Omental fat pad (tissue), 4 donors: ENCODE data around the gene GAS5. TPM values are rescaled to one million over a fixed set of nuclear protein-coding genes. Genes with fewer than 3 reads are reported as not detected.
"Not testable (repeated sequence)": the region's sequence is repeated elsewhere in the genome, so short reads cannot be mapped to it uniquely, and the experiment has no call there.

Experiments used
- ATAC-seq: fragments of 150-250 bp; one replicate; pipeline ENCODE4 v1.9.1; 2016; ENCODE audit warnings: mild to moderate bottlenecking, moderate library complexity; ENCODE audit not compliant: low FRiP score
- DNase-seq: peaks from one replicate; pipeline ENCODE4 v3.0.0-alpha.2; 2019; ENCODE audit warnings: low spot score
- total RNA-seq, 4 donors: library from RNA; depleted of rRNA; stranded (reverse); fragments of >200 nt; gene quantifications; one replicate each; pipeline ENCODE4 v1.1.0, GENCODE V29; 2016
- TF ChIP-seq, protein P1 (sequence below), 3 donors: fragments of 450-650 bp; IDR thresholded peaks; one replicate each; pipeline ENCODE4 v1.5.1; 2016 to 2017; ENCODE audit warnings: antibody characterized with exemption in 3 of 3, mild to moderate bottlenecking in 3 of 3, moderate library complexity in 2 of 3

Gene GAS5
- total RNA-seq, 4 donors from 2014 or later = 312 to 565 (median 443) TPM

DNA sequence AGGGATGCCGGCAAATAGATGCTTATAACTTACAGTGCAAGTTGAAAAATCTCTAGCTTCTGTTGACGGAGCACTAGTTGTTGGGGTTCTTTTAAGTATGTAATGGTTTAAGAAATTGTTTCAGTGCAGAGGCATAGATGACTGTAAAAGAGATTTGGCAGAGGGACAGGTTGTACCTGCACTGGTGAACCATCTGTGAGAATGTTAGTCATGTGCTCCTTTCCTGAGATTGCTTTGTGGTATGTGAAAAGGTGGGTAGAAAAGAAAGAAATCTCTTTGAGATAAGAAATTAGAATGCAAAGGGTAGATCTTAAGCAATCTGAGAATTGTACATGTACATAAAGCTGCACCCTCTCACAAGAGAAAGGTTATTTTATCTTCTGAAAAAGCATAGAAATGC lies 19.8 kb upstream of the GAS5 start:
- DNase-seq = no peak
- TF ChIP-seq, protein P1, sequence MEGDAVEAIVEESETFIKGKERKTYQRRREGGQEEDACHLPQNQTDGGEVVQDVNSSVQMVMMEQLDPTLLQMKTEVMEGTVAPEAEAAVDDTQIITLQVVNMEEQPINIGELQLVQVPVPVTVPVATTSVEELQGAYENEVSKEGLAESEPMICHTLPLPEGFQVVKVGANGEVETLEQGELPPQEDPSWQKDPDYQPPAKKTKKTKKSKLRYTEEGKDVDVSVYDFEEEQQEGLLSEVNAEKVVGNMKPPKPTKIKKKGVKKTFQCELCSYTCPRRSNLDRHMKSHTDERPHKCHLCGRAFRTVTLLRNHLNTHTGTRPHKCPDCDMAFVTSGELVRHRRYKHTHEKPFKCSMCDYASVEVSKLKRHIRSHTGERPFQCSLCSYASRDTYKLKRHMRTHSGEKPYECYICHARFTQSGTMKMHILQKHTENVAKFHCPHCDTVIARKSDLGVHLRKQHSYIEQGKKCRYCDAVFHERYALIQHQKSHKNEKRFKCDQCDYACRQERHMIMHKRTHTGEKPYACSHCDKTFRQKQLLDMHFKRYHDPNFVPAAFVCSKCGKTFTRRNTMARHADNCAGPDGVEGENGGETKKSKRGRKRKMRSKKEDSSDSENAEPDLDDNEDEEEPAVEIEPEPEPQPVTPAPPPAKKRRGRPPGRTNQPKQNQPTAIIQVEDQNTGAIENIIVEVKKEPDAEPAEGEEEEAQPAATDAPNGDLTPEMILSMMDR (IDR thresholded peaks at IDR 0.05) = no peak
- ATAC-seq = no peak

DNA sequence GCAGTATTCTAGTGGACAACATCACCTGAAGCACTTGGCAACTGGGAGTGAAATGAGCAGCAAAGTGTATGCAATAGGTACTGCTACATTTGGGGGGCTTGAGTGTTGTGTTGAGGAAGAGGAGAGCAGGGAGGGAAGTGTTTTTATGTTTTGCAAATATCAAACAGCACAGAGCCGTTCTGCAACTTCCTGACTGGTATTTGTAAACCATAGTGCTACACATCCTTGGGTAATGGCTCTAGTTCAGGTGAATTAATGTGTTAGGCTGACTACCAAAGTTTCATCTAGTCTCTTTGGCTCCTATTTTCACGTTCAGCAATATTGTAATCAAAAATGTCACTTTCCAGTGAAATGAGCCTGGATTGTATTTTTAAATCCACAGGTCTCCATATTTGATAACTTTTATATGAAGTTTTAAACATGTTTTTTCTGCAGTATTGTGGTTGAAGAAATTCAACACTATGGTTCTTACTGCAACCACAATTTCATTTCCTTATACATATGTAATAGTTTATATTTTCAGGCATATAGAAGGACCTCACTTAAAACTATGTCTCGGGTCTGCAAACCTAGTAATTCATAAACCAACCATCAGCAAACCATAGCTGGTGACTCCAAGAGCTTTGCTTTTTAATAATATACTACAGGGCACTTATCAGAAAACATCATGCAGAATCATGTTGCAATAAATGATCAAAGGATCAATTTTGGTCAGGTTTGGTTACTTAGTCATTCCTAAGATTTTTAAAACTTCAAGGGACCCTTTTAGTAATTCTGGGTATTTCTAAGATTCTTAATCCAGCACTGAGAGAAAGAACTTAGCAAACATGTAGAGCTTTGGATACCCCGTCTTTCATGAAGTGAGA lies 19.2 kb upstream of the GAS5 start:
- TF ChIP-seq, protein P1 (IDR thresholded peaks at IDR 0.05) = no peak
- ATAC-seq (no peak), DNase-seq (no peak)

DNA sequence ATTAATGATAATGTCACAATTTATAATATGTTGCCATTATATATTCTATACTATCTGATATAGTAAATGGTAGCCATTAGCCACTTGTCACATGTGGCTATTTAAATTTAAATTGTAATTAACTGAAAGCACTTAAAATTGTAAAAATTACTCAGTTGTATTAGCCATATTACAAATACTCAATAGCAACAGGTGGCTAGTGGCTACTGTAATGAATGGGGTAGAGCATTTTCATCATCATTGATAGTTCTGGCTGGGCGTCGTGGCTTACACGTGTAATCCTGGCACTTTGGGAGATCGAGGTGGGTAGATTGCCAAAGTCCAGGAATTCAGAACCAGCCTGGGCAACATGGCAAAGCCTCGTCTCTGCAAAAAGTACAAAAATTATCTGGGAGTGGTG lies 16.9 kb upstream of the GAS5 start:
- ATAC-seq = no peak
- TF ChIP-seq, protein P1 (IDR thresholded peaks at IDR 0.05) = no peak
- DNase-seq = no peak

DNA sequence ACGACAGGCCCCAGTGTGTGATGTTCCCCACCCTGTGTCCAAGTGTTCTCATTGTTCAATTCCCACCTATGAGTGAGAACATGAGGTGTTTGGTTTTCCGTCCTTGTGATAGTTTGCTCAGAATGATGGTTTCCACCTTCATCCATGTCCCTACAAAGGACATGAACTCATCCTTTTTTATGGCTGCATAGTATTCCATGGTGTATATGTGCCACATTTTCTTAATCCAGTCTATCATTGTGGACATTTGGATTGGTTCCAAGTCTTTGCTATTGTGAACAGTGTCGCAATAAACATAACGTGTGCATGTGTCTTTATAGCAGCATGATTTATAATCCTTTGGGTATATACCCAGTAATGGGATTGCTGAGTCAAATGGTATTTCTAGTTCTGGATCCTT lies 13.3 kb upstream of the GAS5 start:
- DNase-seq, ATAC-seq: not testable (repeated sequence)

DNA sequence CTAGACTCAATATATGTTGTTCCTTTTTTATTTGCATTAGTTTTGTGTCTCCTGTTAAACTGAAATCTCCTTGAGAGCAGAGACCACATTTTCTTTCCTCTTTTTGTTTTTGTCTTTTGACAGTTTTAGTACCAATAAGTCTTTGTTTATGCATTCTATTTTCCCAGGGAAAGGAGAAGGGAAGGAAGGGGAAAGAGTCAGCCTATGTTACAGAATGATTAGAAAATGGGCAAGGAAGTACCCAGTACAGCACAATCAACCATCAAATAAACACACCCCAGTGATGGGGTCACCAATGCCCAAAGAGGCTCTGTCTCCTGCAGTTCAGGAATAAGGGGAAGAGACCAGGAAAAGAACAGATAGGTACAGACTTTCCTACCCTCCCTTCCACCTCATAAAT lies 10.5 kb upstream of the GAS5 start:
- TF ChIP-seq, protein P1 (IDR thresholded peaks at IDR 0.05) = no peak
- ATAC-seq (no peak), DNase-seq (no peak)

DNA sequence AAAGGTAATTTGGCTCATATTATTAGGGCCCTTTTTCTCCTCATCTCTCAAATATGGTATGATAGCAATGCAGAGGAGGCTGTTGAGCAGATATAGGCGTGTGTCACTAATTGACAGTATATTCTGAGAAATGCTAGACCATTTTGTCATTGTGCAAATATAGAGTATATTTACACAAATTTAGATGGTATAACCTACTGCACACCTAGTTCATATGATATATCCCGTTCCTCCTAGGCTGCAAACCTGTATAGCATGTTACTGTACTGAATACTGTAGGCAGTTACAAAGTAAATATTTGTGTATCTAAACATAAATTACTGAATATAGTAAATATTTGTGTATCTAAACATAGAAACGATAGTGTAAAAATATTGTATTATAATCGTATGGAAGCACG lies 8.9 kb upstream of the GAS5 start:
- TF ChIP-seq, protein P1 (IDR thresholded peaks at IDR 0.05) = no peak
- no peak for ATAC-seq

DNA sequence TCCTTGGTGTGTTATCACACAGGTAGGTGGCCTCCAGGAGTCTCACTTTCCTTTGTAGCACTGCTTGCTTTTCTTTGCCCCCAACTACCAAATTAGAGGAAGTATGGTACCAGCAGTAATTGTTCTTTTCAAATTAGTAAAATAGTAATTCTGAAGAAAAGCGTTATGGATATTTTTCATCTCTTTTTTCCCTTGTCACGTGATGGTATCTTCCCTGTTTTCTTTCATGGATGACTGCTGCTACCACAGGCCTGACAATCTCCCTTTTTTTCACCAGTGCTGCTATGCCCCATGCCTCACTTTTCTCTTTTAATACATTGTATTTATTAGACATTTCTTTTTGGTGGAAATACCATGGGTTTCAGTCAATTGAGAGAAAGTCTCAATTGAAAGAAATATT lies 3.7 kb upstream of the GAS5 start:
- TF ChIP-seq, protein P1 (IDR thresholded peaks at IDR 0.05) = no peak
- no peak for DNase-seq
- ATAC-seq = no peak

More for the DNA sequence above, 8.9 kb upstream of the GAS5 start:
- DNase-seq = no peak
